ENCODE measurements around the gene PRKN.

Gene PRKN

GRCh38 chr6:161446949-161447348, 1280.6 kb downstream of the PRKN start:
- no peak for DNase-seq

- DNase-seq = no peak
Observed at GRCh38 chr6:161446296-161446925, 1281.2 kb downstream of the PRKN start.

GRCh38 chr6:161445021-161445799, 1282.4 kb downstream of the PRKN start:
- DNase-seq = no peak

GRCh38 chr6:161444464-161444863, 1283.1 kb downstream of the PRKN start:
- no peak for DNase-seq

DNA sequence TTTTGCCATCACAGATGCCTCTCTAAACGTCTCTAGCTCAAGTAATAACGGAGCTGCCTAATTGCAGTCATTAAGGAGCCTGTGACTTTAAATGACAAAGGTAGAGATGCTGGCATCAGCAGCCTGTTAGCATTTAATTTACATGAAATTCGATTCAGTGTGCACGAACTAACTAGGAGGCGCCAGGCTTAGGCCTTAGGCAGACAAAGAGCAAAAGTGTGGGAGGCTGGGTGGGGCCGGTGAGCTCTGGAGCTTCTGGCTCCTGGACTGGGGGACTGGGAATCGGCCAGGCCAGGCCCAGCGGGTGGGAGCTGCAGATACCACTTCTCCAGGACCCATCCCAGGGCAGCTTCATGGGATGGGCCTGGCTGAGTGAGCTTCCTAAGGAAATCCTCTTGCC, 1283.7 kb downstream of the PRKN start:
- no peak for DNase-seq

DNA sequence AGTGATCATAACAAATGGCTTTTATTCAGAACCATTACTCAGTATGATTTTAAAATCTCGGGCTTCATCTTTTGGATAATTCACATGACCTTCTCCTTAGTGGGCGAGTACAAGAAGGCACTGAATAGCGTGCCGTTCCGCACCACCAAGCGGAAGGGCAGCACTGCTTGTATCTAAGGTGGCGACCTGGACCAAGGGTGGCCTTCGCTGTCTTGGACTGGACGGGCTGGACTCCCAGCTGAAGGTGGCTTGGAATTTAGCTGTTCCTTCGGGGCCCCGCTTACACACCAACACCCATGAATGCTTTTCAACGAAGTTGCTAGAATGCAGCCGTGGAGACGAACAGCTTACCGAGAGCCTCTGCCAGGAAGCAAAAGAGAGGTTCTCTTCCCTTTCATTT, 1285.1 kb downstream of the PRKN start:
- DNase-seq = no peak

DNA sequence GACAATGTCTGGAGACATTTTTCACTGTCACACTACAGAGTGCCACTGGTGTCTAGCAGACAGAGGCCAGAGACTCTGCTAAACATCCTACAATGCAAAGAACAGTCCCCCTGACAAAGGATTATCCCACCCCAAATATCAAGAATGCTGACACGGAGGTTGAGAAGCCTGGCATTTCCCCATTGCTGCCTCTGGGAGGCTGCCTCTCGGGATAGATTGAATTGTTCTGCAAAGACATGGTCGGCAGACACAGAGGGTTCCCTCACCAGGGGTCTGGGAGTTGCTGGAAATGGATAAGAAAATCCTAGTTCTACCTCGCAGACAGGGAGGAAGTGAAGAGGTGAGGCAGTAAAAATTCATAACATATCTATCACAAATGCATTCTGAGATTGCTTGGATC, 1287.3 kb downstream of the PRKN start:
- no peak for DNase-seq

DNA sequence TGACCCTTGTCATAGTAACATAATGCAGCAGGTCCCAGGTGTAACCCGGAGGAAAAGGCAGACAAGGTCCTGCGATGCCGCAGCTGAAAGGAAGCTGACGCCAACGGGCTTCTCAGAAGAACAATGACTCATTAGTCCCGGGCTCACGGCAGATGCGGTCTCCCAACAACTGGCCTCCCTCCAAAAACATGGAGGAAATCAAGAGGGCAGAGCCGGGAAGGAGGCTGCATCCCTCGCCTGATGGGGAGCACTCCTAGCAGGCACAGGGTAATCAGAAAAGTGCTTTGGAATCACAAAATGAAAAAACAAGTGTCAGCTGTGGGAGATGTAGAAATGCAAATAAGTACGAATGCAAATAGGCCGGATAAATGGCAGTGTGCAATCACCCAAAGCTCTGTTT, 1288.5 kb downstream of the PRKN start:
- DNase-seq = peak; percentile 30

GRCh38 chr6:161438430-161439030, 1289.0 kb downstream of the PRKN start:
- no peak for DNase-seq

GRCh38 chr6:161437851-161438250, 1289.7 kb downstream of the PRKN start:
- DNase-seq = no peak

- no peak for DNase-seq
Observed at GRCh38 chr6:161436106-161436876, 1291.3 kb downstream of the PRKN start.

- no peak for DNase-seq
Observed at GRCh38 chr6:161435748-161436070, 1291.9 kb downstream of the PRKN start.

DNA sequence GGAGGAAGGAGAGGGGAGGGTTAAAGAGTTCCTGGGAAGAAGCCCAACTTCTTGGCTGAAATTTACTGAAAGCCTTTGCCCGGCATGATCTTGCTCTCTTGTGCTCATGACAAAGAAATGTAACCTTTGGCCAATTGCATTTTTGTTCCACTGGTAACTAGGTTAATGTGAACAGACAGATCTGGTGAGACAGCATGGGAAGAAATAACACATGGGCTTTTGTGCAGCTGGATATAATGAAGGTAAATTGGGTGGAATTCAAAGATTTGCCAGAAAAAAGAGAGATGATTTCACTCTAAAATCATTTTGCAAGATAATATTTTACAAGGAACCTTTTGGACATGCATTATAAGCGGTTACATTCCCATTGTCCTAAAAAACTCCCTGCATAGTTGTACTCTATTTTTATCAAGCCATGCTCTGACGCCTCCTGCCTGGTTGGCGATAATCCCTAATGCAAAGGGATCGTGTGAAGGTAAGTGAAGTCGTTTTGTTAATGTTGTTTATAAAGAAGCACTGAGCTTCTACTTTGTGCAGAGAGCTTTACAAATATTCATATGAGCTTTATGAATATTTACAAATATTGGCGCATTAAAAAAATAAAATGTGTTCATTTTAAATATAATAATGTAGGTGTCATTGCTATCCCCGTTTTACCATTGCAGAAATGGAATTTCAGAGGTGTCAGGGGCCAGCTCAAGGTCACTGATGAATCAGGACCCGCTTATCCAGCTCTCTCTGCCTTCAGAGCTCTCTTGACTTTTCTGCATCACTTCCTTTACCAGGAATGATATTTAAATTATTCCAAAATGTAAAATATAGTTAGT, 1292.4 kb downstream of the PRKN start:
- no peak for DNase-seq

DNA sequence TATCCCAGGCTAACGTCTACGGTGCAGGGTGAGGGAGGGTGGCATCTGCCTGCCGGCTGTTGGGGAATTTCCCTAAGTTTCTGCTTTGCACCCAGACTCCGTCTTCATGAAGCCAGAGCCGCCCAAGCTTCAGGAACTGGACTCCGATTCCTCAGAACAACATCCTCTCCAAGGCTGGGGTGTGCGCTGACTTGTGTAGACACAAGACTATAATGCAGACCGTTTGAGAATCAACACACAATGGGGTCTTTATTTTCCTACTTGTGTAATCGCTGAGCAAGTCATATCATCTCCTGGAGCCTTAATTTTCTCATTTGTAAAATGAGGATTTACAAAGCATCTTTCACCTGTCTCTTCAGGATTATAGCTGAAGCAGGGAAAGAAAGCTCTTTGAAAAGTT, 1293.2 kb downstream of the PRKN start:
- no peak for DNase-seq

DNA sequence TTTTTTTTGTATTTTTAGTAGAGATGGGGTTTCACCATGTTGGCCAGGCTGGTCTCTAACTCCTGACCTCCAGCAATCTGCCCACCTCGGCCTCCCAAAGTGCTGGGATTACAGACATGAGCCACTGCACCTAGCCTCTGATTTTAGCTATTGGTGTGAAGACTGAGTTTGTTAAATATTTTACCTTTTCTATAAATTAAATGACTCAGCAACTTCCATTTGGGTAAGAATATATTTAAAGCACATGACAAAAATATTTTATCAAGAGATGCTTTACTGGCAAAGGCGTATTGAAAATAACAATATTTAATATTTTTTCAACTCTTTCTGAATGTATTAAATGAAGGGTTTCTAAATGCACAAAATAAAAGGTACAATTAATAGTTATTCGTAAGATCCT, 1295.0 kb downstream of the PRKN start:
- no peak for DNase-seq

GRCh38 chr6:161429921-161430490, 1297.6 kb downstream of the PRKN start:
- DNase-seq = no peak

- no peak for DNase-seq
Observed at GRCh38 chr6:161424421-161424820, 1303.1 kb downstream of the PRKN start.

DNA sequence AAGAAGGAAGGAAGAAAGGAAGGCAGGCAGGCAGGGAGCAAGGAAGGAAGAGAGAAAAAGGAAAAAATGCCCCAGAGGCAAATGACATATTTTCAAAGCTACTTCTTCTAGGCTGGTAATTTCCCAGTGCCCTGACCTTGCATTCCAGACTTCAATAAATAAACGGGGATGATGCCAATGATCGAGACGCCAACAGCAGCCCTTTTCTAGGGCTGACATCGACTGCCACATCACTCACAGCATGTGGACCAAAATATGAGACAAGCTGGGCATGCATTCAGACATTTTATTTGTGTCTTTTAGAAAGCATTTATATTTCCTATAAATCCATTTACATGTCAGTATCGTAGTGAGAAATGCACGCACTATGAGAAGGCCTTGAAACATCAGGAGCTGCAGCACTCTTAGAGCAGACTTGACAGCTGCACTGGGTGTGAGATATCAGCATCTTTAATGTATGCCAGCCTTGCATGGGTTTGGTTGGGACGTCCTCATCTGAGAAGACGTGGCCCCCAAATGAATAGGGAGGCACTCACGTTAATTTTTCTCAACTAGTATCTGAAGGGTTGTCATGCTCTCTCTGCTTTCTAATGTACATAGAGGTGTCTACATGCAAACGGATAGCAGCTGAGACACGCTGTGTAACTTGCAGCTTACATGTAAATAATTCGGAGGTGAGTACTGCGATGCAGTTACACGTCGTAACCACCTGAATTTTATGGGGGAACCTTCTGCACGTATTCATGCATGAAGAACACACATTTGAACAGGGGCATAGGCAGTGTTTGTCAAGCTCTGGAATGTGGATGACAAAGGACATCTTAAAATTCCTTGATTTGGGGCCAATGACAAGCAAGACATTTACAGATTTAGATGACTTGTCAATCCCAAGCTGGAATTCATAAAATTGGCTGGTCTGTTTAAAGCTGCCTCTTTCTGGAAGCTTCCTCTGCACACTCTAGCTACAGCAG, 1304.6 kb downstream of the PRKN start:
- no peak for DNase-seq

DNA sequence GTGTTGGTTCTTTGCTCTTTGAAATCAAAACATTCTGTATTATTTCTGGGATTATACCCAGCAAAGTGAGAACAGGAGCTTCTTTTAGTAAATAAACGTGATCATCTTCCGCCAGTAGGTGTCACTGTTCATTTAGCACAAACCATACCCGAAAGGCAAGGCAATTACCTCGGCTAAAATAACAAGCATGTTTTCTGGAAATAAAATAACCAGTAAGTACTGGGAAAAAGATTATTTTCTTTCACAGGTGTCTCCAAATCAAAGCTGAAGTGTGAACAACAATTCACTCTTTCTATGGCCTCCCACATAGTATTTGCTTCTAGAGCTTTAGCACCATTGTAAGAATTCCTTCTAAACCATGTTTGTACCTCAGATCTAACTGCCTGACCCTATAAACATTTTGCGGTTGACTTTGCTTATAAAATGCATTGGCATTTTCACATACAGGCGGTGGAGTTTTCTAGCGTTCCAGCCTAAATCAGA, 1309.1 kb downstream of the PRKN start:
- DNase-seq = peak; percentile 38

DNA sequence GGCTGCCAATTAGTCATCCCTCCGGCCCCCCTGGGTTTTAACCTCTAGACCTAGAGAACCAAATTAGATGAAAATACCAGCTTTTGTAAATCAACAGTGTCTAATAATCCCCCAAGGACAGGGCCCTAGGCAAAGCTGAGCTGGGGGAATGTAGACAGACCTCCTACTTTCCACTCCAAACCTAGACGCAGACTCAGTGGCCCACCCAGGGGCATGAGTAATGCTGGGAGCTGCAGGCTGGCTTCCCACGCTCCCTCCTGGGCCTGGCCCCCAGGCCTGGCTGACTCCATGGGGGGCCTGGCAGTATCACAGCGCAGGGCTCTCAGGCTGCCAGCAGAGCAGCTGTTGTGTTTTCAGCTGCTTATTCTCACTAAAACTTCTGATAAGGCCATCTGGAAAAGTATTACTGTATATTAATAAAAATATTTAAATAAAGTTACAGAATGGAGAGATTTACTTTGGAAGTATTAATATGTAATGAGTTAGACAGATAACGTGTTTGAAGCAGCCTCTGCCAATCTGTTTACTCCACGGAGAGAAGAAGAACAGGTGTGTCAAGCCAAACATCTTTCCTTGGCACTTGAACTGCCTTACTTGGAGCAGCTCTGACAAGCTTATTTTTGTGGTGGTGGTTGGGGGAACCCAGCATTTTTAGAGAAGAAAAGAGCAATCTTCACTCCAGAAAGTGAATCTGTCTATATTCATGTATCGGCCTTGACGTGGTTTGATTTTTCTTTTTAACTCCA, 1309.7 kb downstream of the PRKN start:
- no peak for DNase-seq

All from NCI-H774 (cell line).